Activated CD8-positive, alpha-beta T cell treated with anti-CD3 and anti-CD28 coated beads for 36 hours (primary cell): ENCODE data around the gene HABP2. TPM values are rescaled to one million over a fixed set of nuclear protein-coding genes. Genes with fewer than 3 reads are reported as not detected.

ENCODE experiments used
- ATAC-seq: fragments of 200-7000 bp; cut with Tn5 transposase; one replicate; pipeline ENCODE4 v1.10.0; 2021; ENCODE audit warnings: mild to moderate bottlenecking, moderate library complexity
- CTCF ChIA-PET: fragments of 350-600 bp; sonication (Branson Sonifier 250); formaldehyde crosslinking; loops from one replicate; lab custom pipeline; 2021; ENCODE audit warnings: antibody characterized with exemption; lab: Charles Lee
- POLR2A ChIA-PET: fragments of 350-600 bp; sonication (Branson Sonifier 250); formaldehyde crosslinking; loops from one replicate; lab custom pipeline; 2021; ENCODE audit warnings: antibody characterized with exemption; lab: Charles Lee
- DNase-seq: peaks from one replicate; pipeline ENCODE4 v3.0.0-alpha.2; 2020
- H3K27ac Mint-ChIP-seq: one replicate; pipeline ENCODE4 v1.8.0; 2021; ENCODE audit warnings: mild to moderate bottlenecking, mixed read lengths
- H3K27me3 Mint-ChIP-seq: one replicate; pipeline ENCODE4 v1.8.0; 2021; ENCODE audit warnings: mixed read lengths
- H3K36me3 Mint-ChIP-seq: one replicate; pipeline ENCODE4 v1.8.0; 2021; ENCODE audit warnings: low read depth, mixed read lengths
- H3K4me1 Mint-ChIP-seq: one replicate; pipeline ENCODE4 v1.8.0; 2021; ENCODE audit warnings: low read depth, mixed read lengths
- H3K4me3 Mint-ChIP-seq: one replicate; pipeline ENCODE4 v1.8.0; 2021; ENCODE audit warnings: mild to moderate bottlenecking, moderate library complexity, mixed read lengths
- H3K9me3 Mint-ChIP-seq: one replicate; pipeline ENCODE4 v1.8.0; 2021; ENCODE audit warnings: mixed read lengths
- intact Hi-C: fragments of 100-400 bp; cut with micrococcal nuclease; formaldehyde crosslinking; loops from one replicate; pipeline ENCODE4 v1.10.0; 2022
- total RNA-seq, 2 experiments: library from RNA; stranded (reverse); gene quantifications; one replicate each; pipeline ENCODE4 v1.2.3, GENCODE V29; 2021
- TF ChIP-seq, protein P1 (sequence below): fragments of 200-600 bp; IDR thresholded peaks from one replicate; pipeline ENCODE4 v1.8.0; 2022; ENCODE audit warnings: antibody characterized with exemption, mild to moderate bottlenecking

HABP2 gene
- total RNA-seq, 2 experiments from 2014 or later, result not detected

DNA sequence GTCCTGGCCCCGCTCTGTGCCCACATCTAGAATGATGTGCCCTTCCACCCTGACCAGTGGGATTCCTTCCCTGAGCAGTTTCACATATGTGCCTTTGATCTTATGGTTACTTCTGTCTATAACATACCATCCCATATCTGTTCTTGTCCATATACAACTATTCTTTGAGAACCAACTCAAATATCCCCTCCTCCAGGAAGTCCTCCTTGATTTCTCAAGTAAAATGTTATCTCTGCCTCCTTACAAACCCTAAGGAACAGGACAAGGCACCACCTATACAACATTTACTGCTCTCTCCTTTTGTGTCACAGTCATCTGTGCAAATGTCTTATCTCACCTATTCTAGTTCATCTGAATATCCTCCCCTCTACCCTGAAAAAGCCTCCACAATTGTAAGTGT lies 28.2 kb downstream of the HABP2 start:
- intact Hi-C loops, result no loop called here
- ChIA-PET POLR2A (no interaction called here), CTCF (no interaction called here)
- ATAC-seq (no peak), DNase-seq (no peak)
- Mint-ChIP-seq H3K27me3 (peaks cover 7% of the 10 kb centered on the region), H3K4me1 (no peaks in the 10 kb centered on the region), H3K27ac (no peak overlapping the region), H3K36me3 (no peaks in the 10 kb centered on the region), H3K9me3 (no peaks in the 10 kb centered on the region), H3K4me3 (no peak overlapping the region)
- TF ChIP-seq, protein P1, sequence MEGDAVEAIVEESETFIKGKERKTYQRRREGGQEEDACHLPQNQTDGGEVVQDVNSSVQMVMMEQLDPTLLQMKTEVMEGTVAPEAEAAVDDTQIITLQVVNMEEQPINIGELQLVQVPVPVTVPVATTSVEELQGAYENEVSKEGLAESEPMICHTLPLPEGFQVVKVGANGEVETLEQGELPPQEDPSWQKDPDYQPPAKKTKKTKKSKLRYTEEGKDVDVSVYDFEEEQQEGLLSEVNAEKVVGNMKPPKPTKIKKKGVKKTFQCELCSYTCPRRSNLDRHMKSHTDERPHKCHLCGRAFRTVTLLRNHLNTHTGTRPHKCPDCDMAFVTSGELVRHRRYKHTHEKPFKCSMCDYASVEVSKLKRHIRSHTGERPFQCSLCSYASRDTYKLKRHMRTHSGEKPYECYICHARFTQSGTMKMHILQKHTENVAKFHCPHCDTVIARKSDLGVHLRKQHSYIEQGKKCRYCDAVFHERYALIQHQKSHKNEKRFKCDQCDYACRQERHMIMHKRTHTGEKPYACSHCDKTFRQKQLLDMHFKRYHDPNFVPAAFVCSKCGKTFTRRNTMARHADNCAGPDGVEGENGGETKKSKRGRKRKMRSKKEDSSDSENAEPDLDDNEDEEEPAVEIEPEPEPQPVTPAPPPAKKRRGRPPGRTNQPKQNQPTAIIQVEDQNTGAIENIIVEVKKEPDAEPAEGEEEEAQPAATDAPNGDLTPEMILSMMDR, result no peak

DNA sequence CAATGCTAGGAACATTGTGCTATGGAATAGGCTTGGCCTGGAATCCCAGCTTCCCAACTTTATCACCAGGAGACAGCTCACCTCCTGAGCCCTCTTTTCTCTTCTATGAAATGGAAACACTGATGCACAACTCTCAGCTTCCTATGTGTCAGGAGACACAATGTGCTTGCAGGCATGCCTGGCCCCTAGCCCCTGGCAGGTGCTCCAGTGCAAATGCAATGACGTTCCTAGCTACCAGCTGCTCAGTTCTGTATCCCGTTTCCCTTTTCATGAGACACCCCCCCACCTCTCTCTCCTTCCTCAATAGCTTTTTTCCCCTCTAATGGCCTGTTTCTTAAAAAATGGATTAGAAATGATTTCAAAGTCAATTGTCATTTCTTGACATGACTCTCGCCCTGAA lies 30.7 kb downstream of the HABP2 start:
- POLR2A ChIA-PET, result no interaction called here
- Mint-ChIP-seq H3K27me3 (peaks cover 7% of the 10 kb centered on the region), H3K36me3 (no peaks in the 10 kb centered on the region), H3K4me1 (no peaks in the 10 kb centered on the region), H3K9me3 (no peaks in the 10 kb centered on the region), H3K27ac (no peak overlapping the region), H3K4me3 (no peak overlapping the region)
- TF ChIP-seq, protein P1, result no peak
- ATAC-seq (no peak), DNase-seq (no peak)
- intact Hi-C loops, result no loop called here
- CTCF ChIA-PET, result no interaction called here

DNA sequence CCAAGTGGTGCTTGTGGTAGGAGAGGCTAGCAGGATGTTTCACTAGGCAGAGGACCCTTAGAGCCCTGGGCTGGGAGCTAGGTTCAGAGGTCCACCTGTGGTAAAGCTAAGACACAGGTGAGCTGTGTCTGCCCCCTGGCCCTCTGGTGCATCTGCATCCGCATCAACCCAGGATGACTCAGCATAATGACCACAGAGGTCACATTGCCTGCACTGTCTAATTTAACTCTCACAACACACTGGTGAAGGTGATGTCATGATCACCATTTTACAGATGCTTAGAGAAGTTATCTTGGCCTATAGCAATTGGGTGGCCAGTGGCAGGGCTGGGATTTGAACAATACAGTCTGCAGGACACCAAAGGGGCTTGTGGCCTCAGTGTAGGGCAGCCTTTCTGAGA lies 33.1 kb downstream of the HABP2 start:
- intact Hi-C loops, result no loop called here
- ChIA-PET POLR2A (no interaction called here), CTCF (interaction anchor here (0.9 kb wide), 1 partner anchor 23 kb away, joined by 3 read pairs; no protein-coding TSS in a partner anchor)
- Mint-ChIP-seq H3K36me3 (no peaks in the 10 kb centered on the region), H3K27me3 (peaks cover 7% of the 10 kb centered on the region), H3K27ac (no peak overlapping the region), H3K4me3 (no peak overlapping the region), H3K9me3 (no peaks in the 10 kb centered on the region), H3K4me1 (no peaks in the 10 kb centered on the region)
- DNase-seq (peak; percentile 21), ATAC-seq (peak; percentile 39)
- TF ChIP-seq, protein P1, result no peak

DNA sequence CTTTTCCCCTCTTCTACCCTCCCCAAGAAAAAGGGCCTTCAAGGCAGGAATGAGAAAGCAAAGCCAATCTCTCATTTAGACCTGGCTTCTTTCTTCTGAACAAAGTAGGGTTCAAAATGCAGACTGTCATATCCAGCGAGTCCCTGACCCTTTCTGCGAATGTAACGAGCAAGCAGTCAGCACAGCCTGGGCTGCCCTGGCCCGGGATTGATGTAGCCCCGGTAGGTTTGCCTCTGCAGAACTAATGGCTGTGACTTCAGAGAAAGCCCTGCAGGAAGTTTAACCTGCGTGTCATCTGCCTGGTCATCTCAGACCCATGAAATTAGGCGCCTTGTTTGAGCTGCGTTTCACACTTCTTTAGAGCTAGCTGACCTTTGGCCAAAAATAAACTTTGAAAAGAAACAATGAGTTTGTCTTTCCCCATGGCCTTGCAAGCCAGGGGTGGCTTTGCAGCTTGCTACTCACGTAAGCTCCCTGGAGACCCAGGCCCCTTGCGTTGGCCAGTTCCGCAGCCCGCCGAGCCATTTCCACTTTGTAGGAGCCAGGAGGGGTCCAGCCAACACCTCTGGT lies 36.4 kb downstream of the HABP2 start:
- intact Hi-C loops, result no loop called here
- ATAC-seq (no peak), DNase-seq (no peak)
- peaks cover 10% of the 10 kb centered on the region for H3K27me3 Mint-ChIP-seq
- TF ChIP-seq, protein P1, result no peak
- H3K9me3 Mint-ChIP-seq, result no peaks in the 10 kb centered on the region
- H3K4me1 Mint-ChIP-seq, result peaks cover 5% of the 10 kb centered on the region
- H3K36me3 Mint-ChIP-seq, result no peaks in the 10 kb centered on the region
- POLR2A ChIA-PET, result no interaction called here
- no peak overlapping the region for H3K4me3 Mint-ChIP-seq
- H3K27ac Mint-ChIP-seq, result no peak overlapping the region
- CTCF ChIA-PET, result no interaction called here

DNA sequence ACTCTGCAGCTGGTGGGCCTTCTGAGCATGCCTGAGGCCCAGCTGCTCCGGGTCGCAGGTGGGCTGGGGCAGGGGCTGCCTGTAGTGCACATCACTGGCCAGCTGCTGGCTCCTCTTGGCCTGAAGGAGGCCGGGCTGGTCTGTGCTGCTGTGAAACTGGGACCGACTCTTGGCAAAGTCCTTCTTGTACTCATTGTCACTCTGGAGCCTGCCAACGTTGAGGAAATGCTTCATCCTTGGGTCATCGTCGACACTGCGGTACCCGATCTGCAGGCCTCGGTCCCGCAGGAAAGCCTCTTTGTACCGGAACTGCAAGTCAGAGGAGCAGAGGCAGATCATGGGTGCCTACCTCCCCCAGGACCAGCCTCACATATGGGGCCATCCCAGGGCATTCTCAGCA lies 37.7 kb downstream of the HABP2 start:
- no peaks in the 10 kb centered on the region for H3K36me3 Mint-ChIP-seq
- H3K9me3 Mint-ChIP-seq, result no peaks in the 10 kb centered on the region
- H3K4me3 Mint-ChIP-seq, result no peak overlapping the region
- no peak overlapping the region for H3K27ac Mint-ChIP-seq
- peaks cover 5% of the 10 kb centered on the region for H3K4me1 Mint-ChIP-seq
- ATAC-seq, result no peak
- CTCF ChIA-PET, result no interaction called here
- peaks cover 6% of the 10 kb centered on the region for H3K27me3 Mint-ChIP-seq
- DNase-seq, result no peak
- intact Hi-C loops, result no loop called here
- TF ChIP-seq, protein P1, result no peak
- POLR2A ChIA-PET, result no interaction called here
